HG02678 (cell line): ENCODE measurements around the gene CHMP2A.
A peak's percentile ranks its signal among the peaks of the same experiment; 100 is the strongest.

Experiments
- ATAC-seq: cut with Tn5 transposase; IDR thresholded peaks from one replicate; pipeline ENCODE4 v1.9.1; 2021; ENCODE audit warnings: mild to moderate bottlenecking, moderate library complexity; ENCODE audit not compliant: unreplicated experiment

Gene CHMP2A

DNA sequence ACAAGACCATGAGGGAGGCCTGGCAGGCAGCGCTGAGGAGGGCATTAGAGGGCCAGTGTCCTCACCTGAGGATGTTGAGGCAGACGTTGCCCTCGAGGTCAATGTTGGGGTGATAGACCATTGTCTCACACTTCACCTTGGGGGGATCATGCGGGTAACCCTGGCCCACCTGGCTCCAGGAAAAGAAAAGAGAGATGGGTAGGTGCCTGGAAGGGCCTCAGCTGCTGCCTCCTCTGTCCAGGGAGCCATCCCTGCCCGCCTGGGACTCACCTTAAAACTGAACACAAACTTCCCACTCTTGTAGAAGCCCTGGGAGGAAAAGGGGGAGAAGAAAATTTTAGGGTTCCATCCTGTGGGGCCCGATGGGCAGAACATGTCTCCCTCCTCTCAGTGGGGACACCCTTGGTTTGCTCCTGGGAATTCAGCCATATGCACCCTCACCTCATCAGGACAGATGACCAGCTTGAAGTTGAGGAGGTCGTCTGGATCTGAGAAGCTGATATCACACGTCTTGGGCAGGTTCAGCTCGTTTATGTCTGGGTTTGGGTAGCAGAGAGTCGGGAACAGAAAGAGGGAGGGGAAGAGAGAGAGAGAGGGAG is 1.8 kb upstream of the CHMP2A start:
- ATAC-seq, result no peak

GRCh38 chr19:58555920-58556621 is 1.2 kb upstream of the CHMP2A start:
- no peak for ATAC-seq

DNA sequence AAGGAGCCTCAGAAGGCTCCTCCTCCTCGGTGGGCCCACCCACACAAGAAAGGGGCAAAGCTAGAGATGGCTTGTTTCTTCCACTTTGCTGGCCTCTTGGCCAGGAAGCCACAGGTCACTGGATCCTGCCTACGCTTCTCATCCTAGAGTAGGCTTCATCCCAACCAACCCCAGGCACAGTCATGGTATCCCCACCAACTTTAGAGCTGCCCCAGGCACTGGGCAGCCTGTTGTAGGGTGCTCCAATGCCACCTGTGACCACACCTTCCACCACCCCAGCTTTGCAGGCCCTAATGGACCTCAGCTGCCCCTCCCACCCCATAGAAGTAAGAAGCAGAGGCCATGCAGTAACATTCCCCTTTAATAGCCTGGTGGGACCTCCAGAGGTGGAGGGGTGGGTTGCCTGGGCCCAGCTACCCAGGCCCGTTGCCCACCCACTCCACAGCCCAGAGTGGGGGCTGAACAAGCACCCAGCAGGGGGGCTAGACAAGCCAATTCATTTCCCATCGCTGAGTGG is 522 bp upstream of the CHMP2A start:
- no peak for ATAC-seq

GRCh38 chr19:58553799-58554493 is 959 bp downstream of the CHMP2A start:
- no peak for ATAC-seq

- ATAC-seq, result no peak
Measured at GRCh38 chr19:58552655-58553054, 2.2 kb downstream of the CHMP2A start.

DNA sequence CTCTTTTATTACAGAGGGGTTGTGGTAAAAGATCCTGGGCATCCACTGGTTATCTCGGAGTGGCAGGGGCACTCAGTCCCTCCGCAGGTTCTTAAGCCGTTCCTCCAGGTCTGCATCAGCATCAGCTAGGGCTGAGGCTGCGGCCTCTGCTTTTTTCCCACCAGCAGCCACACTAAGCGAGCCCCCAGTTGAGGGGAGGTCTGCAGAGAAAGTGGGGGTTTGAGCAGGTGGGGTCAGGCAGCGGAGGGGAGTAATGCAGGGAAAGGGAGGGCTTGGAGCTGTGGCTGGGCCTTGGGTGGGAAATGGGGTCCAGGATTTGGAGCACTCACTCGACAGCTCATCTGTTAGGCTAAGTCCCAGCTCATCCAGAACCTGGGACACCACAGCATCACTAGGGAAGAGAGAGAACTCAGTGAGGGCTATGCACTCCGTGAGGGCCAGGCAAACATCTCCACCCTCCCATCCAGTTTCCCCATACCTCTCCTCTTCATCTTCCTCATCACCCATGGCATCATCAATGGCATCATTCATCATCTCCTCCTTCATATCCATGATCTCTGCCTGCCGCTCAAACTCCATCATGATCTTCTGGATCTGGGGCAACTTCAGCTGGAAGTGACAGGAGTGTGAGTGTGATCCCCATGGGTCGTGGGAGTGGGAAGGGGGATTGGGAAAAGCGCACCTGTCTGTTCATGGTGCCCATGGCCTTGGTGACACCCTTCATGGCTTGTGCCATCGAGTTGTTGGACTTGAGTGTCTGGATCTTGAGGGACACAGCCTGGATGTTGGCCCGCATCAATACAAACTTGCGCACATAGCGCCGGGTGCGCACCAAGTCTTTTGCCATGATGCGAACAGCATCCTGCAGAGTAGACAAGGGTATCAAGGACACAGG is 3.1 kb downstream of the CHMP2A start:
- ATAC-seq, result no peak

DNA sequence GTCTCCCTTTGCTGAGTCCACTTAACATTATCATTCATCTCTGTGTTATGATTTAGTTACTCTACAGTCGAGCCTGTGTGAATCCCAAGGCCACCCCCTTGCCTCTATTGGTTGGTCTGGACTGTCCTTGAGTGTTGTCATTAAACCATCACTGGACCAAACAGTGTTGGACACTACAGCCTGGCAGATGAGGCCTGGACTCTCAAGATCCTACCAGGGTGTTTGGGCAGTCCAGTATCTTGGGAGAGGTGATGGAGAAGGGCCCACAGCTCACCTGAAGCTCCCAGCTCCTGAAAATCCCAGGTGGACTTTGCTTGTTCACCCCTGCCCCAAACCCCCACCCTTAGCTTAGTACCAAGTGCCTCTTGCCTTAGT is 3.8 kb downstream of the CHMP2A start:
- no peak for ATAC-seq

GRCh38 chr19:58550362-58551122 is 4.4 kb downstream of the CHMP2A start:
- ATAC-seq, result no peak

DNA sequence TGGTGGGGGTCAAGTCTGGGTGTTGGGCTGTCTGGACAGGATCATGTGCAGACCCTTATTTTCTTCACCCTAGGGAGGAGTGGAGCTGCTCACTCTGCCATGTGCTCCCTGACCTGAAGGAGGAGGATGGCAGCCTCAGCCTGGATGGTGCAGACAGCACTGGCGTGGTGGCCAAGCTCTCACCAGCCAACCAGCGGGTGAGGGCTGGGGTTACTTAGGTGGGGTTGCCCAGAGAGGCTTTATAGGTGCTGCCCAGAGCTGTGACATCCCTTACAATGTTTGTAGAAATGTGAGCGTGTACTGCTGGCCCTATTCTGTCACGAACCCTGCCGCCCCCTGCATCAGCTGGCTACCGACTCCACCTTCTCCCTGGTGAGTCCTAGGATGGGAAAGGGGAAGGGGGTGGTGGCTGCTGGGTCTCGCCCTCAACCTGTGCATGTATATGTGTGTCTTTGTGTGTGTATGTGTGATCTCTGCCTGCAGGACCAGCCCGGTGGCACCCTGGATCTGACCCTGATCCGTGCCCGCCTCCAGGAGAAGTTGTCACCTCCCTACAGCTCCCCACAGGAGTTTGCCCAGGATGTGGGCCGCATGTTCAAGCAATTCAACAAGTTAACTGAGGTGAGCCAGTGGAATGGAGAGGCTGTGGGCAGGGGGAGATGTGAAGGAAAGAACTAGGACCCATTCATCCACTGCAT is 5.1 kb downstream of the CHMP2A start:
- no peak for ATAC-seq

- no peak for ATAC-seq
Measured at GRCh38 chr19:58548859-58549663, 5.8 kb downstream of the CHMP2A start.

DNA sequence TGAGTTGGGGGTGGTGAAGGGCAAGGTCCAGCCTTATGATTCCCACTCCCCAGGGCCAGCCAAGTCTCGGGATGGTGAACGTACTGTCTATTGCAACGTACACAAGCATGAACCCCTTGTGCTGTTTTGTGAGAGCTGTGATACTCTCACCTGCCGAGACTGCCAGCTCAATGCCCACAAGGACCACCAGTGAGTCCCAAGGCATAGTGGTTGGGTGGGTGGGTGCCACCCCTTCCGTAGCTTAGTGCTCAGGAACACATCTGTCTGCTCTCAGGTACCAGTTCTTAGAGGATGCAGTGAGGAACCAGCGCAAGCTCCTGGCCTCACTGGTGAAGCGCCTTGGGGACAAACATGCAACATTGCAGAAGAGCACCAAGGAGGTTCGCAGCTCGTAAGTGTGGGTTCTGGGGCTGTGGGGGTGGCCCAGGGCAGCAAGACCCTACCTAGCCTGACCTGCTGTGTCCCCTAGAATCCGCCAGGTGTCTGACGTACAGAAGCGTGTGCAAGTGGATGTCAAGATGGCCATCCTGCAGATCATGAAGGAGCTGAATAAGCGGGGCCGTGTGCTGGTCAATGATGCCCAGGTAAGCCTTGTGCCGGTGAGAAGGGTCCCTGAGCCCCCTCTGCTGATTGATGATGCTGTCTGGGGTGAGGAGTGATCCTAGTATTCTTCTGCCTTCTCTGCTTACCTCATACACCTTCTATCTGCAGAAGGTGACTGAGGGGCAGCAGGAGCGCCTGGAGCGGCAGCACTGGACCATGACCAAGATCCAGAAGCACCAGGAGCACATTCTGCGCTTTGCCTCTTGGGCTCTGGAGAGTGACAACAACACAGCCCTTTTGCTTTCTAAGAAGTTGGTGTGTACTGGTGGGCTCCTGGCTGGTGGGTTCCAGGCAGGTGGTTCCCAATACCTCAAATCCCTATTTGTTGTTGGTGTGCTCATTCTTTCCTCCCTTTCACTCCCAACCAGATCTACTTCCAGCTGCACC is 7.3 kb downstream of the CHMP2A start:
- ATAC-seq, result no peak

DNA sequence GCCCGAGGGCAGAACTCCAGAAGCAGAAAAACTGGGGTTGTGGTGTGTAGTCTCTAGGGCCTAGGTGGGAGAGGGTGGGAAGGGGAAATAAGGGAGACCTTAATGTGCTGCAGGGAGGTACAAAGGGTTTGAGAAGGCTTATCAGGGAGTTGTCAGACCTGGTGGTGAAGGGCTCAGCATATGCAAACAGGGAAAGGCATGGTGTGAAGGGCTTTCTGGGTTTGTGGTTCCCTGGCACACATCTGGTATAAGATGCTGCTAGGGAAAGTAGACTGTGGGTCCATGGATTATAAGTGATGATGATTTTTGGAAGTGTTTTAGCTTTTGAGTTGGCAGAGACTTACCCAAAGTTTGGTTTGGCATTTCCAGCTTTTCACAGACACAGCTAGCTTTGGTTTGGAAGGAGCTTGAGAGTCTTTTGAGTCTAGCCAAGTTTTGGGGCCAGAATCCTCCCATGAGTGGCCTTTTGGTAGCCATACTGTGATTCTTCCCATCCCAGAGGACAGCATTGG is 8.8 kb downstream of the CHMP2A start:
- no peak for ATAC-seq

DNA sequence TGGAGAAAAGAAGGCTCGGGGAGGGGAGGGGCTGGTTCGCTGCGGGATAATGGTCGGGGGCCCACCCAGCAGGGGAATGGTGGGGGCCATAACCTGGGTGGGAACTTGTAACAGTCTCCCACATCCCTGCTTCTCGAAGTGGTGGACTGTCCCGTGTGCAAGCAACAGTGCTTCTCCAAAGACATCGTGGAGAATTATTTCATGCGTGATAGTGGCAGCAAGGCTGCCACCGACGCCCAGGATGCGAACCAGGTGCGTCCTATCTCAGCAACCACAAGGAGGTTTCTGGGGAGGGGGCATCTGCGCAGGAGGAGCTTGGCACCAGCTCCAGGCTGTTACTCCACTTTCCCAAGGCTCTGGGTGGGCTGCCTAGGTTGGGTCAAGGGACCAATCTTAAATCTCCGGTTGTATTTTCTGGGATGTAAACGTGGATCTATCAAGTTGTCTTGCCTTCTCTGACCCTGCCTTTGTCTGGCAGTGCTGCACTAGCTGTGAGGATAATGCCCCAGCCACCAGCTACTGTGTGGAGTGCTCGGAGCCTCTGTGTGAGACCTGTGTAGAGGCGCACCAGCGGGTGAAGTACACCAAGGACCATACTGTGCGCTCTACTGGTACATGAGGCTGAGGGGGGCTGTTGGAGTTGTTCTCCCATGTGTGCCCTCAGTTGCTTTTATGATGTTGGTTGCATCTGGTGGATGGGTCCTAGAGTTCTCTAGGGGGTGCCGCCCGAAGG is 9.5 kb downstream of the CHMP2A start:
- no peak for ATAC-seq

GRCh38 chr19:58544591-58545285 is 10.2 kb downstream of the CHMP2A start:
- ATAC-seq, result peak; percentile 53

- peak; percentile 76 for ATAC-seq
Measured at GRCh38 chr19:58543826-58544590, 10.9 kb downstream of the CHMP2A start, which contains the start of gene TRIM28. TSS of gene TRIM28 (plus strand) at chr19:58544064. CDS start at chr19:58544758, 694 bp downstream.
